SJCRH30 (cell line): ENCODE data around the gene PTPRA. TPM values are rescaled to one million over a fixed set of nuclear protein-coding genes. Genes with fewer than 3 reads are reported as not detected.
A peak's percentile ranks its signal among the peaks of the same experiment; 100 is the strongest.
"Not testable (repeated sequence)": the region's sequence is repeated elsewhere in the genome, so short reads cannot be mapped to it uniquely, and the experiment has no call there.

Experiments
- DNase-seq, 2 experiments: peaks; one replicate each; pipeline ENCODE4 v3.0.0-alpha.2; 2015 to 2020
- H3K27ac ChIP-seq: fragments of 250-450 bp; sonication (Bioruptor Pico); 2 replicates; pipeline ENCODE4 v1.5.1; 2020; ENCODE audit warnings: mild to moderate bottlenecking, moderate library complexity
- H3K27me3 ChIP-seq: fragments of 250-450 bp; sonication (Bioruptor Pico); 2 replicates; pipeline ENCODE4 v1.5.1; 2020; ENCODE audit warnings: mild to moderate bottlenecking, moderate library complexity
- H3K36me3 ChIP-seq: fragments of 250-450 bp; sonication (Bioruptor Pico); 2 replicates; pipeline ENCODE4 v1.5.1; 2020; ENCODE audit warnings: mild to moderate bottlenecking, moderate library complexity
- H3K4me1 ChIP-seq: fragments of 250-450 bp; sonication (Bioruptor Pico); 2 replicates; pipeline ENCODE4 v1.5.1; 2020; ENCODE audit warnings: mild to moderate bottlenecking, moderate library complexity
- H3K4me3 ChIP-seq: fragments of 250-450 bp; sonication (Bioruptor Pico); 2 replicates; pipeline ENCODE4 v1.5.1; 2020; ENCODE audit warnings: mild to moderate bottlenecking, moderate library complexity
- H3K9me3 ChIP-seq: fragments of 250-450 bp; sonication (Bioruptor Pico); replicated peaks from 2 replicates; pipeline ENCODE4 v1.5.1; 2020; ENCODE audit warnings: mild to moderate bottlenecking, moderate library complexity
- total RNA-seq: library from RNA; depleted of rRNA; stranded (reverse); fragments of >200 nt; shearing (Covaris generic); gene quantifications from 2 replicates; pipeline ENCODE4 v1.2.3, GENCODE V29; 2014; rRNA removed

The PTPRA gene
- total RNA-seq = 44.4 and 48.9 TPM in 2 replicates

DNA sequence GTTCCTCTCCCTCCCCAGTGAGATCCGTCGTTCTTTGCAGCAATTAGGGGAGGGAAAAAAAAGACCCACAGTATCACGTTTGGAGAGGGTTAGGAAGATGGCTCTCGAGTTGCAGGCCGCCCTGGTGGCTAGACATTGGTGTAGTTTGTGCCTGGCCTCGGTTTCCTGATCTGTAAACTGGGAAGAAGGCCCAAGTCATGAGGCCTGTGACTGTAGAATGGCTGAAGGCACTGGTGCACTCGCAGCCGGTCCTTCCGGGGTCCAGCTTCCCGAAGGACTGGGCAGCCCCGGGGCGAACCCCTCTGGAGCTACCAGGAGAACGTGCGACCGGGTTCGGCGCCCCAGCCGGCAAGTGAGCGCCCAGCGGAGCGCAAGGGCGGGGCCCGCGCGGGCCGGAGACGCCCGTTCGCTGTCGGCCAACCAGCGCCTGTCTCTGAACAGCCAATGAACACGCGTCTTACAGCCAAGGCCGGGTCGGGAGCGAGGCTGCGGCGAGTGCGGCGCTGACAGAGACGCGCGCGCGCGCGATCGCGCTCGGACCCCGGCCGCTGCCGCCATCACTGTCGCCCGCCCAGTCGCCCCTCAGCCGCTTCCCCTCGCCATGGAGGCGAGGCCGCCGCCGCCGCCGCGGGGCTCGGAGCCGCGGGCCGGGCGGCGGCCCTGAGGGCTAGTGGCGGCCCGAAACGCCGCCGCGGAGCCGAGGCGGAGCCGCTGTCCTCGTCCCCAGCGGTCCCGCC is at the start of gene PTPRA:
Gene PTPRA (plus strand): TSS at position 472 of the 737 bp plus-strand sequence. CDS start 90,797 bp downstream, outside the sequence.
- peak; percentile 92 to 93 for DNase-seq
- Histone ChIP-seq H3K27me3 (no peaks in the 10 kb centered on the region), H3K9me3 (no peaks in the 10 kb centered on the region), H3K4me3 (peak within 1 kb of the TSS; percentile 81), H3K27ac (peak within 1 kb of the TSS; percentile 37; the same call in 1 of the 2 replicates), H3K4me1 (peaks cover 13% of the 10 kb centered on the region), H3K36me3 (no peaks in the 10 kb centered on the region)

DNA sequence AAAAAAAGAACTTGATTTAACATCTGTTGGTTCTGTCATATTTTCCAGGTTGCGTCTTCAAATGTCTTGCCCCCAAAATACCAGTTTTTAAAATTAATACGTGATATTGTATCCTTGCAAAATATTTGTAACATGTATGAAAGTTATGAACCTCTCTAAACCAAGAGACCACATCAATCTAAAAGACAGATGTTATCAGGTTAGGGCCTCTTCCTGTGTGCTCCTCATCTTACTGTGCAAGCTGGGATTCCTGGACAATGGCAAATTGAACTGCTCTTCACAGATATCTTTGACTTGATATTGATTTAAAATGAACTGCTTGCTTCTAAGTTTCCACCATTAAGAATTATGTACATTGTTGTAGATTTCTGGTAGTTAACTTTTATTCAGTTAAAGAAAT is 47.5 kb upstream of the PTPRA start:
- Histone ChIP-seq H3K4me1 (peaks cover 10% of the 10 kb centered on the region), H3K27ac (no peak overlapping the region), H3K36me3 (no peaks in the 10 kb centered on the region), H3K4me3 (no peak overlapping the region), H3K9me3 (no peaks in the 10 kb centered on the region), H3K27me3 (no peaks in the 10 kb centered on the region)
- DNase-seq = peak in 1 of 2 experiments; percentile 35

GRCh38 chr20:2826655-2827054 is 46.6 kb upstream of the PTPRA start:
- no peaks in the 10 kb centered on the region for H3K27me3 ChIP-seq
- H3K4me1 ChIP-seq = peaks cover 7% of the 10 kb centered on the region
- no peak for DNase-seq
- H3K4me3 ChIP-seq = no peak overlapping the region
- no peaks in the 10 kb centered on the region for H3K9me3 ChIP-seq
- no peaks in the 10 kb centered on the region for H3K36me3 ChIP-seq
- H3K27ac ChIP-seq = no peak overlapping the region

GRCh38 chr20:2829376-2829775 is 43.9 kb upstream of the PTPRA start:
- Histone ChIP-seq H3K27me3 (no peaks in the 10 kb centered on the region), H3K4me1 (peaks cover 11% of the 10 kb centered on the region), H3K4me3 (no peak overlapping the region), H3K9me3 (no peaks in the 10 kb centered on the region), H3K36me3 (no peaks in the 10 kb centered on the region), H3K27ac (no peak overlapping the region)
- DNase-seq = no peak

- H3K9me3 ChIP-seq, H3K27ac ChIP-seq, H3K4me1 ChIP-seq, H3K36me3 ChIP-seq, H3K4me3 ChIP-seq, DNase-seq, H3K27me3 ChIP-seq: not testable (repeated sequence)
Measured at GRCh38 chr20:2831206-2831605, 42.1 kb upstream of the PTPRA start.

DNA sequence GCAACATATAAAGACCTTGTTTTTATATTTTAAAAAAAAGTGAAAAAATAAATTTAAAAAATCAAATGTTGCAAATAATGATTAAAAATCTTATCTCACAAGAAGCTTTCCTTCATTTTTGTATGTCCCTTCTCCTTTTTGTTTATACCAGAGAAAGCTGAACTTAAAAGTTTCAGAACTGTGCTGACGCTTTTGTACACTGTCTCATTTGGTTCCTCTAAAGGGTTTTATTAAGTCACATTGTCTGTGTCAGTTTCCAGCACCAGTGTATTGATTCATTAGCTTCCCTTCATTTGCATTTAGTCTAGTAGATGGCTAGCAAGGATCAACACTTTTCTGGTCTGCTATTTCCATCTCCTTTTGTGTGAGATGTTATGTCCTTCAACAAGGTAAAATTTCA is 39.5 kb upstream of the PTPRA start:
- H3K36me3 ChIP-seq = no peaks in the 10 kb centered on the region
- H3K27ac ChIP-seq = no peak overlapping the region
- H3K4me1 ChIP-seq = peaks cover 5% of the 10 kb centered on the region; the same call in 1 of the 2 replicates
- H3K9me3 ChIP-seq = no peaks in the 10 kb centered on the region
- H3K27me3 ChIP-seq = no peaks in the 10 kb centered on the region
- no peak overlapping the region for H3K4me3 ChIP-seq
- no peak for DNase-seq

GRCh38 chr20:2834401-2835110 is 38.7 kb upstream of the PTPRA start:
- Histone ChIP-seq H3K4me3 (no peak overlapping the region), H3K9me3 (no peaks in the 10 kb centered on the region), H3K4me1 (peaks cover 5% of the 10 kb centered on the region; the same call in 1 of the 2 replicates), H3K36me3 (no peaks in the 10 kb centered on the region), H3K27ac (no peak overlapping the region), H3K27me3 (no peaks in the 10 kb centered on the region)
- DNase-seq = no peak

- no peaks in the 10 kb centered on the region for H3K36me3 ChIP-seq
- H3K4me3 ChIP-seq = no peak overlapping the region
- no peaks in the 10 kb centered on the region for H3K9me3 ChIP-seq
- H3K27ac ChIP-seq = no peak overlapping the region
- no peak for DNase-seq
- no peaks in the 10 kb centered on the region for H3K27me3 ChIP-seq
- peaks cover 5% of the 10 kb centered on the region; the same call in 1 of the 2 replicates for H3K4me1 ChIP-seq
Measured at GRCh38 chr20:2835331-2835796, 37.9 kb upstream of the PTPRA start.

- no peak overlapping the region for H3K27ac ChIP-seq
- H3K4me3 ChIP-seq = no peak overlapping the region
- no peaks in the 10 kb centered on the region for H3K36me3 ChIP-seq
- no peak for DNase-seq
- H3K4me1 ChIP-seq = peaks cover 5% of the 10 kb centered on the region; the same call in 1 of the 2 replicates
- H3K27me3 ChIP-seq = no peaks in the 10 kb centered on the region
- no peaks in the 10 kb centered on the region for H3K9me3 ChIP-seq
Measured at GRCh38 chr20:2836035-2836434, 37.2 kb upstream of the PTPRA start.

DNA sequence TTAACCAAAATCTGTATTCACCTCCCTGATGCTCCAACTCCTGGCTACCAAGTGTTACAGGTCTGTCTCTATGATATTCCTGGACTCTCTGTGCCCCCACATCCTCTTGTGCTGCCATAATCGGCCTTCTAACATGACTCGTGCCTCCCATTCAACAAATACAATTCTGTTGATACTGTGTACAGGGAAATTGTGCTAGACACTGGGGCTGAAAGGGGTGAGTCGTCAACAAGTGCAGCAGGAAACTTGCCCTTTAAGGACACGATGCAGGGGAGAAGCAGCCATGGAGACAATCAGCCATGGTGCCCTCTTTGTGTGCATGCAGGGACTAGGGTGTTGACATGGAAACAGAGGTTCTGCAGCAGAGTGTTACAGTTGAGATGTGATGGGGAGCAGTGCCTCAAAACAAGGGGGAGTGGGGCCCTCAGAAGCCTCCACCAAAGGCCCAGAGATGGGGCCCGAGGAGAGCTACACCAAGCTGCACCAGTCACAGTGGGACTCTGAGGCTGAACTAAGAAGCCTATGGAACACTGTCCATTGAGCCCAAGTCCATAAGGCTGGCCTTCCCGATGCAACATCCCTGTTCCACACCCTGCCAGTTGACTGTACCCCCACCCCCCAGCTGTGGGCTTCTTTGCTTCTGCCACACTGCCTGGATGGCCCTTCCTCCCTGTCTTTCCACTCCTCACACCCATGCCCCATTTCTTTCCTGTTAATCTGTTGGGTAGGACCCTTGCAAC is 35.9 kb upstream of the PTPRA start:
- H3K27ac ChIP-seq = no peak overlapping the region
- no peaks in the 10 kb centered on the region for H3K9me3 ChIP-seq
- DNase-seq = no peak

DNA sequence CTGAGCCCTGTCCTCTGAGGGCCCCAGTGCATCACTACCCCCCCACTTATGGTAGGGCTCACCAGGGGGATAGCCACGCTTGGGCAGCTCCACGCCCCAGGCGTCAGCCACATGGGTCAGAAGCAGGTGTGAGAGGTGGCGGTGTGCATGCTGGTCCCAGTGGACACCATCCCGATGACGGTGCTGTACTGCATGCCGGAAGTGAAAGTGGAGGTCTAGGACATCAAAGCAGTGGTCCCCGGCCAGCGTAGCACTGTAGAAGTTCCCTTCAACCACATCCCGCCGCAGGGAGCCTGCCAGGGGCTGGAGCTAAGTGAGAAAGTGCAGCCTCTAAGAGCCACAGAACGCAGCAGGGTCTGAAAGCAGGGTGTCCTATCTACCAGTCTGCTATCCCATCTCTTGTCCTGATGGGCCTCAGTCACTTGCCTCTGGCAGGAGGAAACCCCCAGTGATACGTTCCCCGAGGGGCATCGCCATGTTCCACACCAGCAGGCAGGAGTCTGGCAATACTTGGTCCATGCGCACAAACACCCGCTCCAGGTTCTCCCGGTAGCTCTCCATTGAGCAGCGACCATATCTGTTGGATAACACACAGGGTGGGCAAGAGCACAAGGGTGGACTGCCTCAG is 35.0 kb upstream of the PTPRA start:
- H3K27ac ChIP-seq = no peak overlapping the region
- no peaks in the 10 kb centered on the region for H3K27me3 ChIP-seq
- H3K9me3 ChIP-seq = no peaks in the 10 kb centered on the region
- no peaks in the 10 kb centered on the region for H3K36me3 ChIP-seq
- no peak overlapping the region for H3K4me3 ChIP-seq
- DNase-seq = no peak
- H3K4me1 ChIP-seq = no peaks in the 10 kb centered on the region; the same call in 1 of the 2 replicates

More for the DNA sequence above, 35.9 kb upstream of the PTPRA start:
- H3K36me3 ChIP-seq = no peaks in the 10 kb centered on the region
- H3K4me3 ChIP-seq = no peak overlapping the region
- no peaks in the 10 kb centered on the region for H3K27me3 ChIP-seq
- H3K4me1 ChIP-seq = no peaks in the 10 kb centered on the region; the same call in 1 of the 2 replicates

DNA sequence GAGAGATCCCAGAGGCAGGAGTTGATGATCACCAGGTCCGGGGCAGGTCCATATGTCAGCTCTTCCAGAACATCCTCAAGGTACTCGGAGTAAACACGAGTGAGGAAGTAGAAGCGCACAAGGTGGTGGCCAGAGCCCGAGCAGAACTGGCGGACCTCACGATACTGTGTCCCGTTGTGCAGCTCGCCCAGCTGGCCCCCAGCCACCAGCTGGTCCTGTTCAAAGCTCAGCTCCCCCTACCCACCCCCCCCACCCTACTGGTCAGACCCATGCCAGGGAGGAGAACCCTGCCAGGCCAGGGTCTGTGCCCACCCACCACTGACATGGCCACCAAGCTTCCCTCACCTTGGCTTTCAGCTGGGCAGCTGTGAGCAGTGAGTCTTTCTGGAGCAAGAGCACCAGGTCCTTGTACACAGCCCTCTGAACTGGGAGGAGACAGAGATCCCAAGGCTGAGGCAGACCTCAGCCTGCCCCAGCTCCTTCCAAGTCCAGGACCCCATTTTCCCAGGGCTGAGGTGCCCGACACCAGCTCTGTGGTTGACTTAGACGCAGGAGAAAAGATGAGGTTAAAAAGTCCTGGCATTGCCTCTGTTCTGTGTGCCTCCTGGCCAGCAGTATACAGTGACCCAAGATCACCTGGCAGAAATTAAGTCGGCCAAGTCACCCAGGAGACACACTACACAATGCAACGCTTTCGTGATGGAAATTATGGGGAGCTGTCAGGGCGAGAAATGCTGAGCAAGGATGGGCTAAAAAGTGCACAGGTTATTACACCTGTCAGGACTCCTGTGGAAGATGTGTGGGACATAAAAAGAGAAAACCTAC is 34.2 kb upstream of the PTPRA start:
- Histone ChIP-seq H3K27ac (no peak overlapping the region), H3K4me3 (no peak overlapping the region), H3K27me3 (no peaks in the 10 kb centered on the region), H3K4me1 (no peaks in the 10 kb centered on the region; the same call in 1 of the 2 replicates), H3K36me3 (no peaks in the 10 kb centered on the region), H3K9me3 (no peaks in the 10 kb centered on the region)
- no peak for DNase-seq

- H3K27me3 ChIP-seq = no peaks in the 10 kb centered on the region
- DNase-seq = no peak
- H3K27ac ChIP-seq = no peak overlapping the region
- H3K4me3 ChIP-seq = peak overlapping the region; percentile 100; the same call in 1 of the 2 replicates
- H3K36me3 ChIP-seq = no peaks in the 10 kb centered on the region
- no peaks in the 10 kb centered on the region for H3K9me3 ChIP-seq
- no peaks in the 10 kb centered on the region; the same call in 1 of the 2 replicates for H3K4me1 ChIP-seq
Measured at GRCh38 chr20:2839732-2840137, 33.5 kb upstream of the PTPRA start.
